OCI-M2 (cell line): ENCODE results near the gene DAGLA.

Source experiments
- DNase-seq: peaks from one replicate; lab custom pipeline; 2025; ENCODE audit not compliant: unreplicated experiment; lab: John Stamatoyannopoulos, UW

Gene DAGLA

DNA sequence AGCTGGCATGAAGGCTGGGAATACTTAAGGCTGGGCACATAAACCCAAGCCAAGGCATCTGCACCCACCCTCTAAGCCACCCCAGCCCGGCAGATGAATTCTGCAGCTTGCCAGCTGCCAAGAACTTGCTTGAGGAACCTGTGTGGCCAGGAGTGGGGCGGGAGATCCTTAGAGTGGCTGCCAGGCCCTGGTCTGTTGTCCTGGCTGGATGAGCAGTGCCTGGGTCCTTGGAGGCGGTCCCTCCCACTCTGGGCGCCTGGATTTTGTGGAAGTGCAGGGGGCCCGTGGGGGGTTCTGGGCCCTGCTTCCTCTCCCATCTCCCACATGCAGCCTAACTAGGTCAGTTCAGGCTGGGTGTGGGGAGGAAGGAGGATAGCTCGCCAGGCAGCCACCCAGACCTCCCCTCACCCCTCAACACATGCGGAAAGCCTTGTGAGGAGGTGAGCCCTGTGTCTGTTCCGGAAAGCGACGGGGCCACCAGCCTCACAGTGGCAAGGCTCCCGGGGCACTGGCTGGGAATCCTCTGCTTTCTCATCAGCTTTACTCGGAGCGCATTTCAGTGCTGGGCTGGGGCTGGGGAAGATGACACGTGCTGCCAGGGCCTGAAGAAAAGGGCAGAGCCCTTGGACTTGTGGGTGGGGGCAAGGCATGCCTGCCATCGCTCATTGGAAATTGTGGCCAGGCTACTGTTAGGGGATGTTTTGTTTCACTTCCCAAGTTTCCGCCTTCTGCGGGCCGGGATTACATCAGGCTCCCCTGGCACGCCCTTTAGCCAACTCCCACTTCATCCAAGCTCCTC, 8.4 kb downstream of the DAGLA start:
- no peak for DNase-seq

DNA sequence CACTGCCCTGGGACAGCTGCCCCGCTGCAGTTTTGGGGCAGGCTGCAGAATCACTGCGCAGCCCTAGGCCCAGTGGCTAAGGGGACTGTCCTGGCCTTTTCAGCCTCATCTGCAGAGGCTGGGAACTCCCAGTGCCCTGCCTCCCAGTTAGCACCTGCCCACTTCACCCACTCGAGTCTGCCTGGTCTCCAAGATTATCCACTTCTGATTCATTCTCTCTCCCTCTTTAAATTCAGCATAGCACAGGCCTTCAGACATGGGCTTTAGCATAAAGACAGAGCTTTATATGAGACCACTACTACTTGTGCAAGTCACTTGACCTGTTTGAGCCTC, 8.9 kb downstream of the DAGLA start:
- no peak for DNase-seq

DNA sequence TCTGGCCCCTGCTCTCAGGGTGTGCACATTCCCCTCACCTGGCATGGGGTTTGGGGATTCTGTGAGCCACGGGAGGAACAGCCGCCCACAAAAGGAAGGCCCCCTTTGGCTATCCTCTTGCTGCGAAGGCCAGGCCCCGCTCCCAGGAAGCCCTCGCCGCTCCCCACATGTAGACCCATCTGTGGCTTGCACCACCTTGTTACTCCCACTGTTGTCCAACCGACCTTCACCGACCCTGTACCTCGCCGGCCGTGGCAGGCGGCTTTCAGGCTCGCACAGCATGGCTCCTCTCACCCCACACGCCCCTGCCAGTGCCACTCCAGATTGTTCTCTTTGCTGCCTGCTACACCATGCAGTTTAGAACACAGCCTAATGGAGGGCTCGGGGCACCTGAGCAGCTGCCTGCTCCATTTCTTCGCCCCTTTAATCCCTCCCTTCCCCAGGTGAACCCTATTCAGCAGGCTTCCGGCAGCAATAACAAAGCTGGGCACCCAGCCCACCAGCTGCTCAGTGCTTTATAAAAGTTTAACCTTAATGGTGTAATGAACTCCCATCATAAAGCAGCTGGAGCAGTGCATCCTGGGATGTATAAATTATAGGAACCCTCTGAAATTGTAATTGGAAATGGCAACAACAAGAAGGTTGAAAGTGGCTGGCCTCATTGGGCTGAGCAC, 10.7 kb downstream of the DAGLA start:
- DNase-seq = no peak

DNA sequence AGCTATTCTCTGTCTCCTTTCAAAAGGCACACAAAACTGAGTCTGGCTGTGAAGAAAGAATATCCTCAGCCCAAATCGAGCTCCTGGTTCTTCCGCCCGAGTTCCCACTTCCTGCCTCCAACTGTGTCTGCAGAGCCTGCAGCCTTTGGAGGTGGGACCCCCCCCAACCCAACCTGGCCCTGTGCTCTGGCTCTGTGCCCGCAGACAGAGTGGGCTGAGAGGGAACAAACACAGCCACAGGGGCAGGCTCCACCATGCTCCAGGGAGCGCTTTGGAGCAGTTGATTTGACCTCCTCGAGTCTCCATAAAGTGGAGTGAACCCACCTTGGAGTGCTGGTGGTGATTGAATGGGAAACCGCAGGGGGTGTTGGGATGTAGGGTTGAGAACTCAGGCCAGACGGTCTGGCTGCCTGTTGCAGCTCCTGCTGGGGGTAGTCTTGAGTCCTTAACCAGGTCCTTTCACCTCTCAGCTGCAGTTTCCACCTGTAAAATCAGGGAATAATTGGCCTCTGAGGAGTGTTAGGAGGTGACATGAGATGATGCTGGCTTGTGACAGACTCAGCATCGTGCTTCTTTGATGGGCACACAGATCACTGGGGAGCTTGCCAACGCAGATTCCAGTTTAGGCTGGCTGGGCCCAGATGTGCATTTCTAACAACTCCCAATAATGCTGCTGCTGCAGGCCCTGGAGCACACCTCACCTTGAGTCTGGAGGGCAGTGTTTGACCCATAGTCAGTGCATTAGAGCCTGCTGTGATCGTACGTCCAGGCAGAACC, 11.4 kb downstream of the DAGLA start:
- no peak for DNase-seq

DNA sequence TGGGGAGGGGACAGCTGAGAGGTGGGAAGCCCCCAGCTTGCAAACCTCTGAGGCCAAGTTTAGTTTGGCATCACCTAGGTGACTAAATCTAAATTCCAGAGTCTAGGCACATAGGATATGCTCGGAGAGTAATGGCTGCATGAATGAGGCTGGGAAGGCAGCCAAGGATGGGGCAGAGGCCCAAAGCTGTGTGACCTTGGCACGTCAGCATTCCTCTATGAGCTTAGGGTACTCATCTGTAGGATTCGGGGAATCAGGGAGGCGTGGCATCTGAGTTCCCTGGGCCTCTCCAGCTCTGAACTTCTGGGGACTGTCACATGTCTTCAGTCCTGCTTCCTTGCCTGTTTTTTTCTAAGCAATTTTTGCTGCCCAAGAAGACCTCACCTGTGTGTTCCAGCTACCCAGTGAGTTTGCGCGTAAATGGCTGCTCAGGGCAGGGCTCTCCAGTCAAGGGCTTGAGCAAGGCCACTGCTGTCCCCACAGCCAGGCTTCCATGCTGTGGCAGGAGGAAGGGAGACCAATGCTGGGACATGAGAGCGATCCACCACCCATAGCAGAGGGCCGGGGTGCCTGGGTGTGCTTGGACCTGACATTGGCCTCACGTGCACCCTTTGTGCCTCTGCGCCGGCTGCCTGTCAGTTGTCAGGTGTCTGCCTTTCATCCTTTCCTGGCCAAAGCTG, 13.9 kb downstream of the DAGLA start:
- DNase-seq = no peak

DNA sequence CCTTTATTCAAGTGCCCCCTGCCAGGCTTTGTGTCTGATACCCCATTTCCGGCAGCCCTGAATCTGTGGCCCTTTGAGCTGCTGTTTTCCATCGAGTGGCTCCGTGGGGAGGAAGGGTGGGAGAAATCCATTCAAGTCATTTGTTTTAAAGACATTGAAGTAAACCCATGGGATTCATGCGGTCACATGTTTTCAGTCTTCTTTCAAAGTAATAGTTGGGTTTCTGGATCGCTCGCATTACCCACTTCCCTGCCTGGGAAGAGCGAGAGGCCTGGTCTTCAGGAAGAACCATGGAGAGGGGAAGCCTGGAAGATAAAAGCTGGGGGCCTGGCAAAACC, 14.4 kb downstream of the DAGLA start:
- DNase-seq = no peak

DNA sequence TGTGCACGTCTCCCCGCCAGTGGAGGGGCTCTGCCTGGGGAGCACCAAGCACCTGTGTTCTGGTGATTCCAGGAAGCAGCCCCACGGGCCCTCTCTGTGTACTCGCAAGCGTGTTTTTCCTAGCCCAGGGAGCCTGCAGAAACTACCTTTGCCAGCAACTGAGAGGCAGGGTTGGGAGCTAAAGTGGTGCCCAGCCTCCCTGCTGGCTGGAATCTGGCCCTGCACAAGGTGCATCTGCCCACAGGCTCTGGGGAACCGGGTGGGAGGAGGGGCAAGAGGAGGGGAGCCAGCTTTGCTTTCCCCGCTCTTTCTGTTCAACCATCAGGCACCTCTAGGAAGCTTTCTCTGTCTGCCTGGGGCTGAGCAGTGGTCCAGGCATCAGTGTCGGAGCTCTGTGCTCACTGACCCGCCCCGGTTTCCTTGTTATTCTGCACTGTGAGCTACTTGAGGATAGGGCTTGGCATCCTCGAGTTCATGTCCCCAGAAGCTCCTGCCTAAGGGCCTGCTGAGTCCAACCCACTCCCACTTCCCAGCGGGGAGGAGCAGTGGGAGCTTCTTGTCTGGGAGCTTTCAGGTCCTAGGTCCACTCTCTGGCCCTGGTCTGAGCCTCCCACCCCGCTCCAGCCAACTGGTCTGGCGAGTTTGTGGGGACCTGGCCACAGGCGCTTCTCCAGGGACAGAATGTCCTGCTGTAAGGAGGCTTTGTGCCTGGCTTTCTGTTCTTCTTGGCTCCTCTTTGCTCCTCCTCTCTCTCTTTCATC, 14.9 kb downstream of the DAGLA start:
- DNase-seq = no peak

DNA sequence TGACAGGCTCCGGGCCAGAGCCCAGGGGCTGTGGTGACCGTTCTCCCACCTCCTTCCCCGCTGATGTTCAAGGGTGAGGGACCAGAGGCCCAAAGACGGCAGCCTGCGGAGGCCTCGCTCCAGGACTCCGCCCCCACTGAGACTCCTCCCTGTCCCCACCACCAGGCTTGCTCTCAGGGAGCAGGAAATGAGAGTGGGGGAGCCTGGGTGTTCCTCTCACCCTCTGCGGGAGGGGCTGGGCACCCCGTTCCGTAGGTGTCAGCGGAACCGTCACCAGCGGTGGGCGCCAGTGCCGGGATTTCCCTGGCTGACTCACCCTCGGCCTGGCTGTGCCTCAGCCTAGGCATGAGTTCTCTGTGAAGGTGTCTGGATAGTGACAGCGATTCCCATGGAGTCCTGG, 15.7 kb downstream of the DAGLA start:
- no peak for DNase-seq

DNA sequence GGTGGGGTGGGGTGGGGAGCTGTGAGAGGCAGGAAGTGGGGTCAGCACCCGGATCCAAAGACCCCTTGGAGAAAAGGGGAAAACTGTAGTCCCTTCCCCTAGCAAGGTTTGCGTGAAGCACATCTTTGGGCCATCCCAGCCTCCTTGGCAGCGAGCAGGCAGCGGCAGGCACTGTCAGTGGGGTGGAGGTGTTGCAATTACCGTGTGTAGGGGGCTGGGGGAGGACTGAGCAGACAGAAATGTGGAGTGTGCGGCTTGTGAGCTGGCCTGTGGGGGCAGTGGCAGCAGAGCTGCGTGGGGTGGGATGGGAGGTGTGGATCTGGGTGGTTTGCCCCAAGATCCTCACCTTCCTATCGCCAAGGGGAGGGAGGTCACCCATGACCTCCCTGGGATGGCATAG, 16.4 kb downstream of the DAGLA start:
- DNase-seq = no peak

DNA sequence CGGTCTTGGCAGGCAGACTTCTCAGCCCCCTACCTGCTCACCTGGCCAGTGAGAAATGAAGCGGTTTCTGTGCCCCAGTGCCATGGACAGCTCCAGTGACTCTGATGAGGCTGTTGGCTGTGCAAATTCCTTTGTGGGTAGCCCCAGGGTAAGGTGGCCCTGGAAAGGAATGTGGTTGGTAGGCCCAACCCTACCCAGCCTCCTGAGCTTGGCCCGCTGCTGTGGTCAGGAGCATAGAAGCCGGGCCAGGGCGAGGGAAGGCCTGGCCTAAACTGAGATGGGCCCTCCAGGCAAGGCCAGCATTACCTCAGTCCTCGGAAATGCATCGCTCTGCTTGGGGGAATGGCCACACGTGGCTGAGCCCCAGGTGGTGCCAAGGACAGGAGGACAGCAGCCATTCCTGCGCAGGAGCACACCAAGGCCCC, 16.9 kb downstream of the DAGLA start:
- no peak for DNase-seq

DNA sequence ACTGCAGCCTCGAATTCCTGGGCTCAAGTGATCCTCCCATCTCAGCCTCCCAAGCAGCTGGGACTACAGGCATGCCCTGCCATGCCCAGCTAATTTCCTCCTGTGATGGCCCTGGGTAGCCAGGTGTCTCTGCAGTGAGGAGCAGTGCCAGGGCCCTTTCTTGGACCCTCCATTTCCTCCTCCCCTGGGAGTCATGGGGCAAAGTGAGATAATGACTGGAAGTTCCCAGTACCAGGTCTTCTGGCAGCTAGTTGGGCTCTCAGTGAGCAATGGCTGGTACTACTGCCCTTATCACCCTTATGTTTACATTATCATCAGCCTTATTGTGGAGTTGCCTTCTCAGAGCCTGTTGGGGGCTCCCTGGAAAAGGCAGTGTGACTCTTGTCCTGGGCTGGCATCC, 17.6 kb downstream of the DAGLA start:
- DNase-seq = no peak

DNA sequence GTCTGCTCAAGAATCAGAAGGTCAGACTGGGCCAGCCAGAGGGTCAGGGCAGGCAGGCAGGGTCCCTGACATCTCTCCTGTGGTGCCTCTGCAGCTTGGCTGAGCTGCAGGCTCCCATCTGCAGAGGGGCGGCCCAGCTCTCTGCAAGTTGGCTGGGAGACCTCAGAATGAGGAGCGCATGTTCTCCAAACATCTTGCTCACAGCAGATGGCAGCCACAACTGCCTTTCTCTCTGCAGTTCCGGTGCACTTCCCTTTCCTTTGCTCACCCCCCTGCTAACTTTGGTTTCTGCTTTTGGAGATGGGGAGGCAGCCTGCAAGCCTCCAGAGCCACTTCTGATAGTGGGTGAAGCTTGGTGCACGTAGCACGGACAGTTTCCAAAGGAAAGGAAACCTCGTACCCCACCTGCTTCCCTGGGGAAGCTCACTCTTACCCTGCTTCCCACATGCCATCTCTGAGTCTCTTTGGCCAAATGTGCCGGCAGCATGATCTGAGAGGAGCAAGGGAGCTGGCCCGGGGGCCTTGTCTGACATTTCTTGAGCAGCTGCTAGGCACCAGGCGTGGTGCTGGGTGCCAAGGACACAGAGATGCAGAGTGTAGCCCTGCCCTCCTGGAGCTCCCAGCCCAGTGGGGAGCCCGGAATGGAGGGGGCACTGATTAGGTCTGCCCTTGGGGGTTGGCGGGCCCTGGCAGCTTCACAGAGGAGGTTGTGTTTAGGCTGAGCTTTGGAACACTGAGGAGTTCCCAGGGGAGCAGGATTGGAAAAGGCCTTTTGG, 18.2 kb downstream of the DAGLA start:
- no peak for DNase-seq

DNA sequence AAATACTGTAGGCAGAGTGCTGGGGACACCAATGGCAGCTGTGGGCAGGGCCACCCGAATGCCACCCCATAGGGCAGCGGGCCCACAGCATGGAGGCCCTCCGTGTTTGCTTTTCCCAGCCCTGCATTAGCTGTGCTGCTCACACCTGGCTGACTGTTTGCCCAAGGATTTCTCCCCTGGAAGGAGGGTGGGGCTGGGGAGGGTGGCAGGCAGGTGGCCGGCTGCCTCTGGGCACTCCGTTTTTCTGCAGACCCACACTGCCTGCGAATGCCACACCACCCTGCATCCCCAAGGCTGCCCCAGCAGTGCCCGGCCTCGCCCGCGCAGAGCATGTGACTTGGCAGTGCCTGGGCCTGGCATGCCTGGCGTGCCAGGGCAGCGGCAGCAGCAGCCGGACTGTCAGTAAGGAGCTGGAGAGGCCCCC, 19.6 kb downstream of the DAGLA start:
- DNase-seq = no peak

DNA sequence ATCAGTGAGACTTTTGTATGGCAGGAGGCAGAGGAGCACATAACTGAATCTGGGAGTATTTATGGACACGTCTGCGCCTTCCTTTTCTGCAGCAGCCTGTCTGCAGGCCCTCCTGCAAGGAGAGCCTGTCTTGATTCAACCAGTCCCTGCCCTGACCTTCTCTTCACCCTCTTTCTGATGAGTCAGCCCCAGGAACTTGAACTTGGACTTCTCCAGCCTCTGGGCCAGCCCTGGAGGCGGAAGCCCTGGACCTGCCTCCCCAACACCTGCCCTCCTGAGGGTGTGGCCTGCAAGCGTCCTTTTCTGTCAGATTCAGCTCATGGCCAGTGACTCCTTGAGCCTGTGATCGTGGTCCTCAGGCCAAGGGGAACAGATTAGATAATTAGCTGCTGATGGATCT, 20.0 kb downstream of the DAGLA start:
- DNase-seq = no peak

DNA sequence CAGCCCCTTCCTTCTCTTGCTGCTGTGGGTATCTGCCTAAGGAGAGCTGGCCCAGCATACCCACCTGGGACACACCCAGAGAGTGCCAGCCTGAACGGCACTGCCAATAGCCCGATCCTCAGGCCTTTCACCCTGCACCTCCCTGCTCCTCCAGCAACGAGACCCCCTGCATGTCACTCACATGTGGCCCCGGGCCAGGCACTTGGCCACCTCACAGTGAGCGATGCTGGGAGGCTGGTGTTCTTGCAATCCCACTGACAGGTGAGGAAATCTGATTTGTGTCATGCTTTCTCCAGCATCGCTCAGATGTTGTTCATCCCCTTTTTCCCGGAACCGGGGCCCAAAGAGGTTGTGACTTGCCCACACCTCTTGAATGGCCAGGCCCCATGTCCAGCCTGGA, 20.5 kb downstream of the DAGLA start:
- DNase-seq = no peak

DNA sequence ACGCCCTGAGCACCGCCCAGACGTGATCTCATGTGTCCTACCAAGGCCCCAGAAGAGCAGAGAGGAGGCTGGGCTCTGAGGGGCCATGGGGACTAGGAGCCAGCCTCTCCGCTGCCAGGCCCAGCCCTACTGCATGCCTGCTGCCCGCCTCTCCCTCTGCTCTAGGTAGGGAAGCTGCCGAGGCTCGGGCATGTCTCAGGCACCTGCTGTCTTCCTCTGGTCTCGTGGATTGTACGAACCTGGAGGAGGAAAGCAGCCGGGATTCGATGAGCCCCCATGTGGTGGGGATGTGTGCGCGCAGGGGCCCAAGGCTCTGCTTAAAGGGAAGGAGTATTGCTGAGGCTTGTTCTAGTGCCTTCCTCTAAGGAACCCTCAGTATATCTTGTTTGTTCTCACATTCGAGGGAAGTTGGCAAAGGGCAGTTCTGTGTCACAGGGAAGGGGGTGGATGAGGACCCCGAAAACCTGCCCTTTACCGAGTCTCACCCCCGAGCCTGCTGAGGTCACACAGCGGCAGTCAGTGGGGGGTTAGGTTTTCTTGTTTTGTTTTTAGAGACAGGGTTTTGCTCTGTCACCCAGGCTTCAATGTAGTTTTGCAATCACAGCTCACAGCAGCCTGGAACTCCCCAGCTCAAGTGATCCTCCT, 21.2 kb downstream of the DAGLA start:
- DNase-seq = no peak

DNA sequence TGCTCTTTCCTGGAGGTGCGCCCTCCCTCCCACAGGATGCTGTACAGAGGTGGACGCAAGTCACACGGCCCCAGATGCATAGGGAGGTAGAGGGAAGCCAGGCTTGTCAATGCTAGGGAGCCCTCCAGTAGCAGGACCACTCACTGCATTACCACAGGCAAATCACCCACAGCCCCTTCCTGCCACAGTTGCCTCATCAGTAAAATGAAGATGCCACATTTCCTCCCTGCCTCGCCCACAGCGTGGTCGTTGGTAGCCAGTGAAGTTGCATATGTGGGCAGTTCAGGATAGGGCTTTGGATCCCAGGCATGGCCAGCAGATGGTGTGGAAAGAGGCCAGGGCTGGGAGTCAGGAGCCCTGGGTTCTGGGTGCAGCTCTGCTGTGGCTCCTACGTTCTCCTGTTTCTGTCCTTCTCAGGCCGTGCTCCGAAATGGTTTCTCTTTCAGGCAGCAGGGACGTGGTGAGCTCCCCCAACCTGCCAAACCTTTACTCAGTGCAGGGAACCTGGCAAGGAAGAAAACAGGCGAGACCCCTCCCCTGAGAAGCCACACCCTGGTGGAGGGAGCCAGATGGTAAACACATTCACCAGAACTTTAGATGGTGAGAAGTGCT, 22.6 kb downstream of the DAGLA start:
- DNase-seq = no peak

DNA sequence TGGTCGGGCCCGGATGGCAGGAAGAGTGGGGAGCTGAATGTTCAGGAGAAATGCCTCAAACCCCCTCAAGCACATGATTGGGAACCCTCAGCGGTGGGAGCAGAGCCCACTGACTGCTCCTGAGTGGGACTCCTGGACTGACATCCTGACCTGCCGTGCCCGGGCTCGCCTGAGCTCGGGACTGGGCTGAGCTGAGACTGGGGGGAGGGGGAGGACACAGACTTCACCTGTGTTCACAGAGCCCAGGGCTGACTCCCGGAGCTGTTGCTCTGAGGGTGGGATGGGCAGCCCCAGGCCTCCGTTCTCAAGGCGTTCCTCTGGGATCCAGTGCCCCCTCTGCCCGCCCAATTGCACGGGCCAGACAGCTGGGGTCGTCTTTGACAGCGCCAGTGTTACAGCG, 24.6 kb downstream of the DAGLA start:
- no peak for DNase-seq
